Measurements from ENCODE around the gene CUX1. TPM values are rescaled to one million over a fixed set of nuclear protein-coding genes. Genes with fewer than 3 reads are reported as not detected.

Gene CUX1
- total RNA-seq, 1 donor: 46.2 TPM

DNA sequence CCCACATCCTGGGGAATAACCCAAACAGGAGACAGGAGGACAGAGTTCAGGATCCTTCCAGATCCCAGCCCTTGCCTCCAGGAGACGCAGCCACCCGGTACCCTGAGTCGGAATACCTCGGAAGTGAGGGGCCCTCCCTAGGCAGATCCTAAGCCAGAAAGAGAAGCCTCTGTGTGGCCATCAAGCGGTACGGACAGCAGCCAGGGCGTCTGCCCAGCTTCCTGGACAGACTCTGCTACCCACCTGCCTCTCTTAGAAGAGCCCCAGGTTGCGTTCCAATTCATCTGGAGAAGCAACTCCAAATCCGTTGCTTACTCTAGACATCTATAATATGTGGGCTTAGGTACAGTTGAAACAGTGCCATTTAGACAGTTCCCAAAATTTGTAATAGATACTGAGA, 249.1 kb downstream of the CUX1 start:
- no peak overlapping the region for H3K4me3 ChIP-seq (ENCODE audit: low read depth, low read length)
- TF ChIP-seq, protein P1, sequence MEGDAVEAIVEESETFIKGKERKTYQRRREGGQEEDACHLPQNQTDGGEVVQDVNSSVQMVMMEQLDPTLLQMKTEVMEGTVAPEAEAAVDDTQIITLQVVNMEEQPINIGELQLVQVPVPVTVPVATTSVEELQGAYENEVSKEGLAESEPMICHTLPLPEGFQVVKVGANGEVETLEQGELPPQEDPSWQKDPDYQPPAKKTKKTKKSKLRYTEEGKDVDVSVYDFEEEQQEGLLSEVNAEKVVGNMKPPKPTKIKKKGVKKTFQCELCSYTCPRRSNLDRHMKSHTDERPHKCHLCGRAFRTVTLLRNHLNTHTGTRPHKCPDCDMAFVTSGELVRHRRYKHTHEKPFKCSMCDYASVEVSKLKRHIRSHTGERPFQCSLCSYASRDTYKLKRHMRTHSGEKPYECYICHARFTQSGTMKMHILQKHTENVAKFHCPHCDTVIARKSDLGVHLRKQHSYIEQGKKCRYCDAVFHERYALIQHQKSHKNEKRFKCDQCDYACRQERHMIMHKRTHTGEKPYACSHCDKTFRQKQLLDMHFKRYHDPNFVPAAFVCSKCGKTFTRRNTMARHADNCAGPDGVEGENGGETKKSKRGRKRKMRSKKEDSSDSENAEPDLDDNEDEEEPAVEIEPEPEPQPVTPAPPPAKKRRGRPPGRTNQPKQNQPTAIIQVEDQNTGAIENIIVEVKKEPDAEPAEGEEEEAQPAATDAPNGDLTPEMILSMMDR (IDR thresholded peaks at IDR 0.05; ENCODE audit: insufficient read depth, low read depth, low read length): no peak
- DNase-seq (ENCODE audit: low read depth): no peak

GRCh38 chr7:102068846-102069245, 251.4 kb downstream of the CUX1 start:
- TF ChIP-seq, protein P1 (IDR thresholded peaks at IDR 0.05; ENCODE audit: insufficient read depth, low read depth, low read length): no peak
- DNase-seq (ENCODE audit: low read depth): no peak
- H3K4me3 ChIP-seq (ENCODE audit: low read depth, low read length): no peak overlapping the region

DNA sequence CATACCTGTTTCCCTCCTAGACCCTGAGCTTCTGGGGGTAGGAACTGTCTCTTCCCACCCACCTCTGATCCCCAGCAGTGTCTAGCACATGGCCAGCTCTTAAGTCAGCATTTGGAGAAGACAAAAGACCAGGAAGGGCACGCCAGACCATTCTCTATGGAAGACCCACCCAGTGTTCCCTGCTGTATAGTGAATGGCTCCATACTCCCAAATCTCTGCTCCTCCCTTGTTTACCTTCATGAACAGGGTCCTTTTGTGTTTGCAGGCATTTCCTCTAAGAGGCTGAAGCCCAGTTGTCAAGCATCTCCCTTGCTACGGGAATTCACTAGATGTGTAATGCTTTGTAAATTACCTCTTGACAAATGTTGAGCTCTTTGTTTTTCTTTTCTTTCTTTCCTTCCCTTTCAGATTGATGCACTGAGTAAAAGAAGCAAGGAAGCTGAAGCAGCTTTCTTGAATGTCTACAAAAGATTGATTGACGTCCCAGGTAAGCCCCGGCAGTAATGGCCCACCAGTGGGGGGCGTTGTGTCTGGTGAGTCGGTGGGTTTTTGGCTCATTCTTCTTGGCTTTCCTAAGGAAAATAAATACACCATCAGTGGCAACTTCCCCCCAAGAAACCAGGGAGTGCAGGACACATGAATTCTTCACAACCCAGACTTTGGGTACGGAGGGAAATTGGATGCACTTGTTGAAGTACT, 252.7 kb downstream of the CUX1 start:
- DNase-seq (ENCODE audit: low read depth): no peak
- H3K4me3 ChIP-seq (ENCODE audit: low read depth, low read length): no peak overlapping the region
- TF ChIP-seq, protein P1 (IDR thresholded peaks at IDR 0.05; ENCODE audit: insufficient read depth, low read depth, low read length): no peak

- TF ChIP-seq, protein P1 (IDR thresholded peaks at IDR 0.05; ENCODE audit: insufficient read depth, low read depth, low read length): no peak
- DNase-seq (ENCODE audit: low read depth): no peak
- no peak overlapping the region for H3K4me3 ChIP-seq (ENCODE audit: low read depth, low read length)
Measured at GRCh38 chr7:102072003-102072402, 254.6 kb downstream of the CUX1 start.

- H3K4me3 ChIP-seq (ENCODE audit: low read depth, low read length): no peak overlapping the region
- peak; percentile 63 for DNase-seq (ENCODE audit: low read depth)
- TF ChIP-seq, protein P1 (IDR thresholded peaks at IDR 0.05; ENCODE audit: insufficient read depth, low read depth, low read length): no peak
Measured at GRCh38 chr7:102072636-102073209, 255.3 kb downstream of the CUX1 start.

GRCh38 chr7:102073931-102074880, 256.8 kb downstream of the CUX1 start:
- no peak overlapping the region for H3K4me3 ChIP-seq (ENCODE audit: low read depth, low read length)
- peak; percentile 34 for DNase-seq (ENCODE audit: low read depth)
- TF ChIP-seq, protein P1 (IDR thresholded peaks at IDR 0.05; ENCODE audit: insufficient read depth, low read depth, low read length): no peak

All from fibroblast of villous mesenchyme (primary cell).